NCI-H2196 treated with DMSO at 0.1 percent for 48 hours (cell line): Measurements from ENCODE around the gene LRRN2.
"Not testable (repeated sequence)": the region's sequence is repeated elsewhere in the genome, so short reads cannot be mapped to it uniquely, and the experiment has no call there.

Experiments
- DNase-seq: peaks from one replicate; lab custom pipeline; 2025; ENCODE audit not compliant: unreplicated experiment; lab: John Stamatoyannopoulos, UW

LRRN2 gene

DNA sequence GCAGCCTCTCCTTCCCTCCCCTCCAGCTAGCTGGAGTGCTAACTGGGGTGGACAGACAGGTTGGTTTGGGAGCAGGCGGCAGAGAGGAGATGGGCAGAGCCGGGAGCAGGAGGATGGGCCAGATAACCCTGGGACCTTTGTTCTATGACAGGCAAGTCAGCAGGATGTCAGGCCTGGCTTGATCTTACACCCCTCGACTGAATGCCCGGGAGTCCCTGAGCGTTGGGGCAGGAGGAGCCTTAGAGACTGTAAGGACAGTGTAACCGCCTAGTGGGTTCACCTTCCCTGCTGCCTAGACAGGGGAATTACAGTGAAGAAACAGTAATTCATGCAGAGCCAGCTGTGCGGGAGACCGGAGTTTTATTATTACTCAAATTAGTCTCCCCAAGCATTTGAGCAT lies 109.1 kb downstream of the LRRN2 start:
- no peak for DNase-seq

DNA sequence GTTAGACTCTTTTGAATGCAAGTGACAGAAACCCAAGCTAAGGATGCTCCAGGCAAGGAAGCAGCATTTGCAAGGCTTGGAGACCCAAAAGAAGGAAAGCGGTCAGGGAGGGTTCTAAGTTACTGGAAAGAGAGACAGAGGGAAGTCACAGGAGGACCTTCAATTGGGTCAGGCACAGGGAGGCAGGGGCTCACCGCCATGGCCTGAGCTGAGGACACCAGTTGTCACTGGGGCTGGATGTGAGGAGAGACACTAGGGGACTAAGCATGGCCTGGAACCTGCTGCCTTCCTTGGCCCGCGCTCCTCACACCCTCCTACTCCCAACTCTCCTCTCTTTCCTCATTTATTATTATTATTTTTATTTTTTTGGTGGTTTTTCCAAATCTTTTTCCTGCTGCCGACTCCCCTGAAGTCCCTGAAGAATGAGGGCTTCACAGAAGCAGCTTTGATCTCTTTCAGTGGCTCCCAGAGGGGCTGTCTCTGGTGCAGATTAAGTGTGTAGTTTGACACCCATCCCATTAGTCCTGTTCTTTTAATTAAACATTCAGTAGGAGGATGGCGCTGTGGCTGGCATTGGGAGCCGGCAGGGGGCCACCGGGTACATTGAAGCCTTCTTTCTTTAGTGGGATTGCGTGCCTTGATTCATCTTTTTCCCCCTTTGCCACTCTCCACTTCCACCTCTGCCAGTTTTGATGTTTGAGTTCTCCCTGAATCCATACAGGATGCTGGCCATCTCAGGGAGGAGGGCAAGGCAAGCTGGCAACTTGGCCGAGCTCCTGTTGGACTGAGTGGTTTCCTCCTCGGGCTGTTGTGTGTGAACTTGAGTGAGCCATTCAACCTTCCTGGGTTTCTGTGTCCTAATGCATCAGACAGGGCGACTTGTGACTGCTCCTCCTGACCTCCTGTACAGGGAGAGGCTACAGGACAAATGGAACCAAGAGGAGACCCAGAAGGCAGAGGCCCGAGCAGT lies 110.0 kb downstream of the LRRN2 start:
- DNase-seq = no peak

DNA sequence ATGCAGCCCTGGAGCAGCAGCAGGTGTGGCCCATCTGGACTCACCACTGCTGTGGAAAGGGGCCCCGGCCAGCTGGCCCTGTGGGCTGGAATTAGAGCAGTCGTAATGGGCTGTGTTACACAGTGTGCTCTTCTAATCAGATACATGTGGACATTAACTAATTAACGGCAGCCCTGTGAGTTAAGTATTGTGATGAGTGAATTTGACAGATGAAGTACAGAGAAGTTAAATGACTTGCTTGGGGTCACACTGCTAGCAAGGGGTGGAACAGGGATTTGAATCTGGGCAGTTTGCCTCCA lies 110.7 kb downstream of the LRRN2 start:
- no peak for DNase-seq

DNA sequence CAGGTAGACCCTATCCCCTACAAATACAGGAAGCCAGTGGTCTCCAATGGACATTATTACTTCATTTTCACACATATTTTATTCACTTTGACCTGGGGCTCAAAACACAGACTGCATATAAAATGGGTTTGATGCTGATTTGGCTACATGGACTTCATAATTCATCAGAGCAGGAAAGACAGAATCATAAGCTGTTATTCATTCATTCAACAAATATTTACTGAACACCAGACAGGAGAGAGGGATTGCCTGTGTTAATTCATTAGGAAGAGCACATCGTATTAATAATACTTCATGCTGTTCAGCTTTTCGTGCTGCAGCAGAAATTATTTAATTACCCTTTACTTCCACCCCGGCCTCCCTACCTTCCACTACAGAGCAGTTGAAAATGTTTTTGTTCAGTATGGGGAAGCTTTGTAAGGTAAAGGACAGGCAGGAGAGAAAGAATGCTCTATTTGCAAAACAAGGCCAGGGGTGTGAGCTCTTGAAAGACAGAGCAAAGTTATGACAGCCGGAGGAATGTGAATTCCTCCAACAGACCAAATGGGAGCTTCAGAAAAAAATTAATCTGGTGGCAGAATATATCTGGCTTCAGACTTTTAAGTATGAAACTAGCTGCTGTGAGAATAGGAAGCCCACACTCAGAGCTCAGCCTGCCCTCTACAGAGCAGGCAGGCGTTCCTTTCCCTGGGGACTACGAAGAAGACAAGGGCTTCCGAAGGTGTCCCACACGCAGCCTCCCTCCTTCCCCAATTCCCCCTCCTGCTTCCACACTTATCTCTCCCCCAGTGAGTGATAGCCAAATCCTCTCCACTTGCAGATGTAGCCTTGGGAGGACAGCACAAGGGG lies 111.3 kb downstream of the LRRN2 start:
- no peak for DNase-seq

DNA sequence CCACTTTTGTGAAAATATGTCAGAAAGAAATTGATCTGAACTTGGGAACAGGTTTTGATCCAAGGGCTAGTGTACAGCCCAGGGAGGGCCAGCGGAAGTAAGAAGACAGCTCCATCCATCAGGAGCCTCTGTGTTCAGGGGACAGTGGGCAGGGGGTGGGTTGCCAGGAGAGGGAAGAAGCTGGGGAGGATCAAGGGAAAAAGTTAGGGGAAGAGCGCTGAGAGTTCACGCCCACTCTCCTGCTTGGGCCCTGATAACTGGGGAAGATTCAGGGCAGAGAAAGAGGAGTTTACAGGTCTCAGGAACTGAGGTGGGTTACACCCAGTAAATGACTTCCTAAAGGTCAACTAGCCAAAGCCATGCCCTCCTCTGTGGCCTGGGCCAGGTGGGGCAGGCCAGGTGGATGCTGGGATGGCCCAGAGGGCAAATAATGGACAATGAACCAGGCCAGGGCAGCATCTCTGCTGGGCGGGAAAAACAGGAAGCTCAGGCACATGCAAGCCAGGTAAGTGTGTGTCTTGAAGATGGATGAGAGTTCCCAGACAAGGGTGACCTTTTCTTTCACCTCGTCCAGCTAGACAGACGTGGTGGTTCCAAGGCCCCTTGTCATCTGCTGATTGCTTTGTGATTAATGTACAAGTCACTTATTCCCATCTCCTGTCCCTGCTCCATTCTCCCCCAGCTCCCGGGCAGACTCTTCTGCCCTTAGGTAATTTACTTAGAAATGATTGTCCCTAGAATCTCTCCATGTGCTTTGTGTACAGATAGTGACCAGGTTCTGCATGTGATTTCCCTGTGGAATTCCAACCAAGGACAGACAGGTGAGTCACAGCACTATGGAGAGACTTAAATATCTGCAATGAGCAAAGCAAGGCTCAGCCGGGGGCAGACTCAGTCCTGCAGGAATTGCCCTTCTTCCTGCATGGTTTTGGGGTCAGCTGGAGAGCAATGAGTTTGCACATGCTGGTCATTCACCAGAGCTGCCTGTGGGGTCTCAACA lies 112.3 kb downstream of the LRRN2 start:
- no peak for DNase-seq

DNA sequence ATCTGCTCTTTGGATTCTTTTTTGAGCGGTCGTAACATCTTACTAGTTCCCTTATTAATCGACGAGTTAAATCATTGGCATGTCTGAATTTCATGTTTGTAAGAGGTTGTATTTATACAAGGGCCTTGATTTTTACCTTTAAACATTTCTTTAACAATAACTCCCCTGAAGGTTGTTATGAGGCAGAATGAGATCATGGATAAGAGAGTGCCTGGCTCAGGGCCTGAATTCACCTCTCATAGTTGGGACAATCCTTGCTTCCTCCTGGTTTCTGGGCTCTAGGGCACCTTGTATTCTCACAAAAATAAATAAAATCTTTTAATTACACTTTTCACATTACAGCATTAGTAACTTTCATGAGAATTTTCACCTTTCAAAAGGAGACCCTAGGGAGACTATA lies 113.9 kb downstream of the LRRN2 start:
- no peak for DNase-seq

DNA sequence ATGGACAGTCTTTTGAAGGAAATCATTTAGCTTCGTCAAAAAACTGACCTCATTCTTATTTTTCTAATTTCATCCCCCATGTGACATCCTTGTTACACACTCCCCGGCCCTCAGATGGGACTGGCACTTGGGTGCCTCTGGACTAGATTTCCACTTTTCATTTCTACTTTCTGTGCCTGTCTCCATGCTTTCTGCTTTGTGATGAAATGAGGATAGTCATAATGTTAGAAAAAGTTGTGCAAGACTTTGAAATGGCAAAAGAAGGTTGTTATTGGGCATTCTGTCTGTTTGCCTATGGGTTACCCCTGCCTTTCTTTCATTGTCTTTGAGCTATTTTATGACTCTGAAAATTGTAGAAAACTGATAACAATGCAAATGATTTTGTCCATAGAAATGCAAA lies 114.4 kb downstream of the LRRN2 start:
- no peak for DNase-seq

DNA sequence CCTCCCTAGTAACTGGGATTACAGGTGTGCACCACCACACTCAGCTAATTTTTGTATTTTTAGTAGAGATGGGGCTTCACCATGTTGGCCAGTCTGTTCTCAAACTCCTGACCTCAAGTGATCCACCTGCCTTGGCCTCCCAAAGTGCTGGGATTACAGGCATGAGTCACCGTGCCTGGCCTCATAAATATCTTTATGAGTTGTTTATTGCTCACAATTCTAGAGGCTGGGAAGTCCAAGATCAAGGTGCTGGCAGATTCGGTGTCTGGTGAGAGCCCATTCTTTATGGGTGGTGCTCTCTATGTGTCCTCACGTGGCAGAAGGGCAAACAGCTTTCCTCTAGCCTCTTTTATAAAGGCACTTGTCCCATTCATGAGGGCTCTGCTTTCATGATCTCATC lies 115.5 kb downstream of the LRRN2 start:
- not testable (repeated sequence) for DNase-seq

DNA sequence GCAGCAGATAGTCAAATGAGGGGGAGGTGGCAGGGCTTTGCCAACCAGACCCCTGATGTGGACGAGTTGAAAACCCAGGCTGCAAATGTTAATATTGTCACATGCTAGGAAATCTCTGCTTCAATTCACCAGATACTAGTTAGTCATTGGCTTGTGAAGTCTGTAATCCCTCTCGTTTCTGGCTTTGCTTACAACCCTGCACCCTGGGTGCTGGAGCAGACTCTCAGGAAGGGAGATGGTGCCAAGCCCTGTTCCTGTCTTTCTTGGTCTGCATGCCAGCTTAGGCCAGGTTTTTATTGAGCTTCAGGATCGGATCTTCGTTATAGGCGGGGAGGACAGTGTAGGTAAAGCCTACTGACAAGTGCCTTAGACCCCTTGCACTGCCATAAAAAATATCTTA lies 116.1 kb downstream of the LRRN2 start:
- DNase-seq = no peak

DNA sequence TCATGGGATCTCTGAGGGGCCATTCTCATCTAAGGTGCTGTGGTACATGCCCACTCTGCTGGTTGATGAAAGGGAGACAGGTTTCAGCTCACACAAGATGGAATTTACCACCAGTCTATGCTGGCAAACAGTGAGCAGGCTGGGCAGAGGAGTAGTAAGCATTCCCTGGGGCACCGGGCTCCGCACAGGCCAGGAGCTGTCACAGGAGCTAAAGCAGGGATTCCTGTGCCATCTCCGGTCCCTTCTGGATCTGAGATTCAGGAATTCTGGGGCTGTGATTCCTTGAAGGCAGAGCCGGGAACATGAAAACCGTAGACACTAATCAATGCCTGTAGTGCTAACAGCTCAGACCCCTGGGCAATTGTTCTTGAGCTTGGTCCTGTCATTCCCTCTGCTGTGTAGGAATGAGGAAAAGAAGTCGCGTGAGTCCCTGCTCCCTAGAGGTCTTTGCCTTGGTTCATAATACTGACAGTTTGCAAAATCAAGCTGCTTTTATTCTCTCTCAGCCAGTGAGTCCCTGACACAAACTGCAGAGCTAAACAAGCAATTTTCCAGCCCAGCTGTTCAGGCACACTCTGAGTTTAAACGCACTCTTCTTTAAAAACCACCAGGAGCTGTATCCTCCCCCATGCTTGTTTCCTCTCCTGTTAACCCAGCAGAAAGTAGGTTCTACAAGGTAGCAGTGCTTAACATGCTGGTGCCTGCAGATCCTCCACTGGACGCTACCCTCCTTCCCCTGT lies 116.8 kb downstream of the LRRN2 start:
- DNase-seq = no peak
